SK-N-SH (cell line): ENCODE data around the gene SKIL. TPM values are rescaled to one million over a fixed set of nuclear protein-coding genes. Genes with fewer than 3 reads are reported as not detected.

ENCODE experiments used
- CTCF ChIA-PET: fragments of 300-600, 350-600 bp; formaldehyde crosslinking; extraction: SDS; loops from one replicate; lab custom pipeline; 2021; lab: Yijun Ruan, JAX
- POLR2A ChIA-PET: fragments of 350-600 bp; sonication (Branson Sonifier 250); formaldehyde crosslinking; extraction: SDS; loops from one replicate; lab custom pipeline; 2020; ENCODE audit warnings: antibody characterized with exemption, inconsistent platforms; lab: Yijun Ruan, JAX
- DNase-seq: peaks from one replicate; pipeline ENCODE4 v3.0.0; 2012
- H2AFZ ChIP-seq: fragments of 200-600 bp; sonication (generic); 2 replicates; pipeline ENCODE4 v1.8.1; 2016; ENCODE audit warnings: antibody characterized with exemption, mild to moderate bottlenecking, low read depth
- H3F3A ChIP-seq: fragments of 200-600 bp; sonication (generic); replicated peaks from 2 replicates; pipeline ENCODE3; 2016; ENCODE audit warnings: antibody characterized with exemption, mild to moderate bottlenecking; ENCODE audit not compliant: insufficient read depth
- H3K27ac ChIP-seq, 2 experiments: fragments of 200-500 bp in 1 of 2; fragments of 200-600 bp in 1 of 2; sonication (Bioruptor generic) in 1 of 2; sonication (generic), shearing (Covaris generic) in 1 of 2; 2 replicates each; pipeline versions ENCODE4 v1.5.1 to v1.6.1; 2014 to 2016; ENCODE audit warnings: low read depth in 2 of 2, inconsistent platforms in 1 of 2, low read length in 1 of 2, mild to moderate bottlenecking in 1 of 2, mixed read lengths in 1 of 2
- H3K27me3 ChIP-seq: fragments of 200-600 bp; sonication (generic), shearing (Covaris generic); 2 replicates; pipeline ENCODE4 v1.6.1; 2016; ENCODE audit warnings: mixed run types; ENCODE audit not compliant: insufficient read depth
- H3K36me3 ChIP-seq, 2 experiments: fragments of 200-500 bp in 1 of 2; fragments of 200-600 bp in 1 of 2; sonication (Bioruptor generic) in 1 of 2; sonication (generic) in 1 of 2; replicated peaks in 1 of 2; 2 replicates each; pipeline versions ENCODE3 to v1.5.1; 2014 to 2016; ENCODE audit warnings: low read length in 1 of 2, mild to moderate bottlenecking in 1 of 2; ENCODE audit not compliant: insufficient read depth in 2 of 2, control insufficient read depth in 1 of 2
- H3K4me1 ChIP-seq, 2 experiments: fragments of 200-500 bp in 1 of 2; fragments of 200-600 bp in 1 of 2; sonication (Bioruptor generic) in 1 of 2; sonication (generic), shearing (Covaris generic) in 1 of 2; 2 replicates each; pipeline versions ENCODE4 v1.5.1 to v1.6.1; 2014 to 2016; ENCODE audit warnings: low read depth in 1 of 2, low read length in 1 of 2, mixed run types in 1 of 2; ENCODE audit not compliant: insufficient read depth in 2 of 2, control insufficient read depth in 1 of 2
- H3K4me2 ChIP-seq: fragments of 200-600 bp; sonication (generic), shearing (Covaris generic); 2 replicates; pipeline ENCODE4 v1.6.1; 2017; ENCODE audit warnings: mixed run types
- H3K4me3 ChIP-seq, 2 experiments: fragments of 200-500 bp in 1 of 2; fragments of 200-600 bp in 1 of 2; sonication (Bioruptor generic) in 1 of 2; sonication (generic), shearing (Covaris generic) in 1 of 2; 2 replicates each; pipeline versions ENCODE4 v1.5.1 to v1.8.1; 2014 to 2016; ENCODE audit warnings: low read depth in 2 of 2, inconsistent platforms in 1 of 2, low read length in 1 of 2, mild to moderate bottlenecking in 1 of 2, mixed read lengths in 1 of 2, moderate library complexity in 1 of 2
- H3K79me2 ChIP-seq: fragments of 200-600 bp; sonication (generic); 2 replicates; pipeline ENCODE4 v1.8.1; 2017; ENCODE audit warnings: mild to moderate bottlenecking; ENCODE audit not compliant: insufficient read depth
- H3K9ac ChIP-seq: fragments of 200-600 bp; sonication (generic); 2 replicates; pipeline ENCODE4 v1.6.1; 2017; ENCODE audit warnings: mixed run types
- H3K9me2 ChIP-seq: fragments of 200-600 bp; sonication (generic); 2 replicates; pipeline ENCODE4 v1.6.1; 2017; ENCODE audit warnings: mixed run types
- H3K9me3 ChIP-seq: fragments of 200-600 bp; sonication (generic); 2 replicates; pipeline ENCODE4 v1.6.1; 2017; ENCODE audit warnings: mixed run types, mild to moderate bottlenecking, moderate library complexity
- H4K20me1 ChIP-seq: fragments of 200-600 bp; sonication (generic); 2 replicates; pipeline ENCODE4 v1.6.1; 2017; ENCODE audit warnings: mild to moderate bottlenecking, mixed run types; ENCODE audit not compliant: insufficient read depth
- CTCF ChIP-seq: fragments of 200-600 bp; sonication (generic); IDR thresholded peaks from 2 replicates; pipeline ENCODE4 v1.6.1; 2017; ENCODE audit warnings: antibody characterized with exemption, mild to moderate bottlenecking, moderate library complexity
- EP300 ChIP-seq, 2 experiments: IDR thresholded peaks; 2 replicates each; pipeline versions ENCODE4 v1.4.0 to v1.6.1; 2012; ENCODE audit warnings: borderline replicate concordance in 1 of 2, low read depth in 1 of 2, low read length in 1 of 2
- FOXJ3 ChIP-seq: sonication (generic); formaldehyde crosslinking; IDR thresholded peaks from 2 replicates; pipeline ENCODE4 v1.5.1; 2020; ENCODE audit warnings: mild to moderate bottlenecking, missing genetic modification reagents
- GATA2 ChIP-seq: sonication (generic); formaldehyde crosslinking; IDR thresholded peaks from 2 replicates; pipeline ENCODE4 v1.5.0; 2020; ENCODE audit warnings: mild to moderate bottlenecking, missing genetic modification reagents
- JUND ChIP-seq: IDR thresholded peaks from 2 replicates; pipeline ENCODE4 v1.4.0; 2012
- MEF2A ChIP-seq: IDR thresholded peaks from 2 replicates; pipeline ENCODE4 v1.4.0; 2012; ENCODE audit warnings: low read depth, borderline replicate concordance
- NFIC ChIP-seq: IDR thresholded peaks from 2 replicates; pipeline ENCODE4 v1.4.0; 2012; ENCODE audit warnings: borderline replicate concordance
- POLR2AphosphoS5 ChIP-seq: IDR thresholded peaks from 2 replicates; pipeline ENCODE4 v1.6.1; 2012; ENCODE audit warnings: low read depth, low read length
- RAD21 ChIP-seq: IDR thresholded peaks from 2 replicates; pipeline ENCODE4 v1.6.1; 2012; ENCODE audit warnings: mild to moderate bottlenecking, low read length
- RCOR1 ChIP-seq: fragments of 150-350 bp; IDR thresholded peaks from 2 replicates; pipeline ENCODE4 v1.6.1; 2017; ENCODE audit warnings: antibody characterized with exemption, low read length
- RXRA ChIP-seq: IDR thresholded peaks from 2 replicates; pipeline ENCODE4 v1.4.0; 2012; ENCODE audit warnings: low read depth, mild to moderate bottlenecking, borderline replicate concordance
- TEAD4 ChIP-seq: IDR thresholded peaks from 2 replicates; pipeline ENCODE4 v1.4.0; 2012; ENCODE audit warnings: mild to moderate bottlenecking, borderline replicate concordance; ENCODE audit not compliant: insufficient read depth
- USF2 ChIP-seq: fragments of 150-350 bp; IDR thresholded peaks from 2 replicates; pipeline ENCODE4 v1.6.1; 2017; ENCODE audit warnings: antibody characterized with exemption, low read length, low read depth, borderline replicate concordance
- YY1 ChIP-seq: IDR thresholded peaks from 2 replicates; pipeline ENCODE4 v1.4.0; 2012; ENCODE audit warnings: low read depth, mild to moderate bottlenecking
- WGBS: methylation state at CpG from one replicate; pipeline ENCODE4 v1.1.6; 2017; ENCODE audit warnings: low lambda C conversion rate; 5-methylcytosine and 5-hydroxymethylcytosine counted together
- polyA plus RNA-seq, 3 experiments: library from polyadenylated mRNA; depleted of rRNA; stranded (reverse); fragments of >200 nt; gene quantifications; 2 replicates each; pipeline ENCODE4 v1.2.3, GENCODE V29; 2012

SKIL gene
- polyA plus RNA-seq, 1 of the 3 experiments (the other 2 are of a cell fraction): 3.9 TPM

GRCh38 chr3:170424879-170425278 is 67.4 kb downstream of the SKIL start:
- Histone ChIP-seq H2AFZ (no peak overlapping the region), H3K9me3 (no peaks in the 10 kb centered on the region), H3K27me3 (no peaks in the 10 kb centered on the region), H3K4me1 (peaks cover 0 to 12% of the 10 kb centered on the region in 2 experiments; a peak in 3 of 4 replicates), H3K27ac (no peak overlapping the region), H3K9me2 (no peaks in the 10 kb centered on the region)
- no peak for DNase-seq
- TF ChIP-seq USF2 (no peak), POLR2AphosphoS5 (no peak)
- TF ChIP-seq, all 33 proteins: peak for 0
- no peak overlapping the region for H3K4me2 ChIP-seq
- no peaks in the 10 kb centered on the region for H3K79me2 ChIP-seq
- WGBS: 83% methylated on average over 8 of the region's 8 CpGs
- ChIA-PET POLR2A (no interaction called here), CTCF (interaction anchor here (1.3 to 2.5 kb wide), 2 partner anchors 14 to 266 kb away, joined by 4 to 7 read pairs; no protein-coding TSS in a partner anchor)
- H3K4me3 ChIP-seq: no peak overlapping the region
- no peaks in the 10 kb centered on the region for H3K36me3 ChIP-seq
- H3F3A ChIP-seq: peaks cover 6% of the 10 kb centered on the region
- H3K9ac ChIP-seq: no peak overlapping the region
- no peaks in the 10 kb centered on the region for H4K20me1 ChIP-seq

- Histone ChIP-seq H3K36me3 (no peaks in the 10 kb centered on the region), H3K4me3 (no peak overlapping the region), H3K9me2 (no peaks in the 10 kb centered on the region), H3K9me3 (no peaks in the 10 kb centered on the region), H2AFZ (no peak overlapping the region), H3K9ac (no peak overlapping the region)
- 81% methylated on average over 11 of the region's 11 CpGs for WGBS
- DNase-seq: peak; percentile 44
- no peak for TF ChIP-seq EP300 (IDR thresholded peaks at IDR 0.05; ENCODE audit: borderline replicate concordance in 1 of 2, low read depth in 1 of 2, low read length in 1 of 2)
- no peak for TF ChIP-seq TEAD4
- no peak for TF ChIP-seq JUND
- TF ChIP-seq, all 33 proteins: peak for 0
- Histone ChIP-seq H3K4me1 (peaks cover 0 to 12% of the 10 kb centered on the region in 2 experiments; a peak in 3 of 4 replicates), H4K20me1 (no peaks in the 10 kb centered on the region), H3K27ac (peak overlapping the region in 1 of 2 experiments; percentile 48; a peak in 2 of 4 replicates), H3K4me2 (no peak overlapping the region), H3K27me3 (no peaks in the 10 kb centered on the region), H3F3A (peaks cover 6% of the 10 kb centered on the region), H3K79me2 (no peaks in the 10 kb centered on the region)
- POLR2A ChIA-PET: no interaction called here
- CTCF ChIA-PET: interaction anchor here (1.1 to 2.7 kb wide), 6 partner anchors 8 to 386 kb away, joined by 3 to 11 read pairs (median 6); partner anchors contain the start of gene CLDN11
These were observed 68.2 kb downstream of the SKIL start for GRCh38 chr3:170425491-170426239.

GRCh38 chr3:170426240-170426797 is 68.8 kb downstream of the SKIL start:
- DNase-seq: peak; percentile 47
- no peaks in the 10 kb centered on the region for H3K9me3 ChIP-seq
- H3K9ac ChIP-seq: no peak overlapping the region
- no peaks in the 10 kb centered on the region for H4K20me1 ChIP-seq
- no peaks in the 10 kb centered on the region for H3K9me2 ChIP-seq
- 81% methylated on average over 2 of the region's 2 CpGs for WGBS
- no peak overlapping the region for H3K4me3 ChIP-seq
- no peak overlapping the region for H3K4me2 ChIP-seq
- H3F3A ChIP-seq: peaks cover 6% of the 10 kb centered on the region
- POLR2A ChIA-PET: no interaction called here
- H3K79me2 ChIP-seq: no peaks in the 10 kb centered on the region
- no peaks in the 10 kb centered on the region for H3K27me3 ChIP-seq
- TF ChIP-seq TEAD4 (no peak), YY1 (no peak), GATA2 (peak; percentile 56), RXRA (no peak), RAD21 (no peak), MEF2A (no peak), NFIC (peak; percentile 22; the same call in 1 of the 2 replicates), CTCF (no peak), RCOR1 (peak; percentile 46; the same call in 1 of the 2 replicates), FOXJ3 (CRISPR knock-in tag) (no peak)
- TF ChIP-seq, all 33 proteins: peak for 3
- CTCF ChIA-PET: interaction anchor here (1.1 to 2.7 kb wide), 4 partner anchors 9 to 386 kb away, joined by 3 to 11 read pairs (median 6); partner anchors contain the start of gene CLDN11
- Histone ChIP-seq H3K36me3 (no peaks in the 10 kb centered on the region), H3K27ac (peak overlapping the region in 1 of 2 experiments; percentile 48; a peak in 2 of 4 replicates), H3K4me1 (peaks cover 0 to 12% of the 10 kb centered on the region in 2 experiments; a peak in 3 of 4 replicates), H2AFZ (no peak overlapping the region)
